Astrocyte of the spinal cord (primary cell): Measurements from ENCODE around the gene ANKRD27.

Source experiments
- DNase-seq: peaks from one replicate; pipeline ENCODE4 v3.0.0; 2011; ENCODE audit warnings: low read depth, low spot score
- H3K4me3 ChIP-seq: 2 replicates; pipeline ENCODE4 v1.5.1; 2011; ENCODE audit warnings: low read depth, mild to moderate bottlenecking, low read length, moderate library complexity
- in situ Hi-C: cut with HindIII; loops from 2 replicates; pipeline ENCODE4 v1.10.0; 2017; ENCODE audit warnings: low sequenced_read_pairs
- TF ChIP-seq, protein P1 (sequence below): IDR thresholded peaks from 2 replicates; pipeline ENCODE4 v1.5.1; 2012; ENCODE audit warnings: low read depth, mild to moderate bottlenecking, low read length, inconsistent platforms

Gene ANKRD27

DNA sequence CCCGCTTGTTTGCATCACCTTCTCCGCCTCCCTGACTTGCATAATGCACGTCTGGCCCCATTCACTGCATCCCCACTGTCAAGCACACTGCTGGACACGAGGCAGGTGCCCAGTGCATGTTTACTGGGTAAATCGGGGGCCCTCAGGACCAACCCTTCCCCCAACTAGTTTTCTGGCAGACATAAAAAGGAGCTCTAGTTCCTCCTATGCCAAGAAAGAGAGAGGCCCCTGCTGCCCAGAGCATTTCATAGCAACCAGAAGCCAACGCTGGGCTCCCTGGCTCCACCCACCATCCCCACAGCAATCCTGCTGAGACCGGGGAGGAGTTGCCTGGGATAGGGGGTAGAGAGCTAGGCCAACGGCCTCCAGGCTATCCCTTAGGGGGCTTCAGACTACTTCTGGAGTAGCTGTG, 23.2 kb downstream of the ANKRD27 start:
- in situ Hi-C loops = no loop called here
- H3K4me3 ChIP-seq = no peak overlapping the region
- TF ChIP-seq, protein P1, sequence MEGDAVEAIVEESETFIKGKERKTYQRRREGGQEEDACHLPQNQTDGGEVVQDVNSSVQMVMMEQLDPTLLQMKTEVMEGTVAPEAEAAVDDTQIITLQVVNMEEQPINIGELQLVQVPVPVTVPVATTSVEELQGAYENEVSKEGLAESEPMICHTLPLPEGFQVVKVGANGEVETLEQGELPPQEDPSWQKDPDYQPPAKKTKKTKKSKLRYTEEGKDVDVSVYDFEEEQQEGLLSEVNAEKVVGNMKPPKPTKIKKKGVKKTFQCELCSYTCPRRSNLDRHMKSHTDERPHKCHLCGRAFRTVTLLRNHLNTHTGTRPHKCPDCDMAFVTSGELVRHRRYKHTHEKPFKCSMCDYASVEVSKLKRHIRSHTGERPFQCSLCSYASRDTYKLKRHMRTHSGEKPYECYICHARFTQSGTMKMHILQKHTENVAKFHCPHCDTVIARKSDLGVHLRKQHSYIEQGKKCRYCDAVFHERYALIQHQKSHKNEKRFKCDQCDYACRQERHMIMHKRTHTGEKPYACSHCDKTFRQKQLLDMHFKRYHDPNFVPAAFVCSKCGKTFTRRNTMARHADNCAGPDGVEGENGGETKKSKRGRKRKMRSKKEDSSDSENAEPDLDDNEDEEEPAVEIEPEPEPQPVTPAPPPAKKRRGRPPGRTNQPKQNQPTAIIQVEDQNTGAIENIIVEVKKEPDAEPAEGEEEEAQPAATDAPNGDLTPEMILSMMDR = peak; percentile 22
- DNase-seq = peak; percentile 42

DNA sequence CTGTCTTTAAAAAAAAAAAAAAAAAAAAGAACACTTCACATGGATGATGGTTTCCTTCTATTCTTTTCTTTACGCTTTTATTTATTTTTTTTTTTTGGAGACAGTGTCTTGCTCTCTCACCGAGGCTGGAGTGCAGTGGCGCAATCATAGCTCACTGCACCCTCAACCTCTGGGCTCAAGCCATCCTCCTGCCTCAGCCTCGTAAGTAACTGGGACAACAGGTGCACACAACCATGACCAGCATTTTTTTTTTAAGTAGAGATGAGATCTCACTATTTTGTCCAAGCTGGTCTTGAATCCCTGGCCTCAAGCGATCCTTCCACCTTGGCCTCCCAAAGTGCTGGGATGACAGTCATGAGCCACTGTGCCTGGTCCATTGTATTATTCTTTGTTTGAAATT, 24.3 kb downstream of the ANKRD27 start:
- no peak for DNase-seq
- TF ChIP-seq, protein P1 = no peak
- no peak overlapping the region for H3K4me3 ChIP-seq
- in situ Hi-C loops = no loop called here

DNA sequence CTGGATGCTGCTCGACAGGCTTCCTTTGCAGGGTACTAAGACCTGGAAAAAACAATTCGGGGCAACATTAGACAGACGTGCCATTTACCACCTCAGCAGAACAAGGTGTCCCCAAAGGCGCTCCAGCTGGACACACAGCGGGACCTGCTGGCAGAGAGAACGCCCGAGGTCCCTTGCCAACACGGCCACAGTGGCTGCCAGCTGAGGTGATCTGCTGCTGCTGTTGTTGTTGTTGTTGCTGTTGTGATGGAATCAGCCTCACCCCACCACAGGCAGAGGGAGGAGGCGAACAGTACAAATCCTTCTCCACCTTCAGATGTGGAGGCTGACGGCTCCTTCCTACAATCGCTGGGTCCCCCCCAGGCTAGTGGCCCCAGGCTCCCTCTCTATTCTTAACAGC, 25.2 kb downstream of the ANKRD27 start:
- H3K4me3 ChIP-seq = no peak overlapping the region
- no peak for DNase-seq
- in situ Hi-C loops = no loop called here
- TF ChIP-seq, protein P1 = no peak

DNA sequence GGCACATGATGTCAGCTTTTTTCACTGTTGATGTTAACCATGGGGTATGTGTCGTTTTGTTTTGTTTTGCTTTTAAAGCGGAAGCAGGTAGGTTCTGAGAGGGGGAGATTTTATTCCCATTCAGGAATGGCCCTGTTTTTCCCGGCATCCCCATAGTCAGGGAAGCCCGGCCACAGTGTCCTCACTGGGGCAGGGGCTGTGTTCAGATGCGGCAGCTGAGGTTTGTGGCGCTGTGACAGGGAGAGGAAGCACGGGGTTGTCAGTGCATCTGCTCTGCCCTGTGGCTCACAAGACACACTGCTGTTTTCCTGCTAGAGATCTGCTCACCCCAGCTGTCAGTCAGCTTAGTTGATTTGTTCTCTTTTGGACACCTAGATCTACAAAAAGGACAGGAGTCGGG, 27.6 kb downstream of the ANKRD27 start:
- TF ChIP-seq, protein P1 = no peak
- DNase-seq = no peak
- in situ Hi-C loops = no loop called here

DNA sequence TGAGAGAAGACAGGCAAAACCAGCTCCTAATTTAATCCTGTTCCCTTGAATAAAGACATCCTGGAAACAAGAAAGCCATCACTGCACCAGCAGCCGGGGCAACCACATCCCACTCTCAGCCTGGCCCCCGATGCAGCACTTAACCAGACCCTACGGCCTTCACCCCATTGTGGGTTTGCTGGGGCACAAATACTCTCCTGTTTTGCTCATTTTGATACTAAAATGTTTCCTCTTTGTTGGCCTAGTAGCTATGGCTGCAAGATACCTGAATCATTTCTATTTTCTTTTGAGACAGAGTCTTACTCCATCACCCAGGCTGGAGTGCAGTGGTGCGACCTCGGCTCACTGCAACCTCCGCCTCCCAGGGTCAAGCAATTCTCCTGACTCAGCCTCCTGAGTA, 28.4 kb downstream of the ANKRD27 start:
- no peak overlapping the region for H3K4me3 ChIP-seq
- DNase-seq = no peak
- TF ChIP-seq, protein P1 = no peak
- in situ Hi-C loops = no loop called here

More for the DNA sequence above, 27.6 kb downstream of the ANKRD27 start:
- H3K4me3 ChIP-seq = no peak overlapping the region

DNA sequence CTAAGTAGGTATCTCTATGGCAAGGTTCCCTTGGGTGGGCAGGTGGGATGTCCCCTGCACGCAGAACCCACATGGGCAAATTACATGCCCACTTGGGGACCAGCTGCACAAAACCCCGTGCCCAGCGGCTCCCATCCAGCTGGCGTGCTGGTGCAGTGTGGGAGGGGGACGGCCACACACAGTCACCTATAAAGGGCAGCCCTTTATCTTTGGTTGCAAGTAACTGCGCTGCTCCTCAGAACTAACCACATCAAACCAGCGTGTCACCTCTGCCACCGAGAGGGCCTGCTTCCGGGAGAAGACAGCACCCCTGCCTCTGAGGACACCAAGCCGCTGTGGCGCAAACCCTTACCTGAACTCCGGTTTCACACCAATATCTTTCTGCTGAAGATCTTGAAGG, 32.2 kb downstream of the ANKRD27 start:
- TF ChIP-seq, protein P1 = no peak
- no peak overlapping the region for H3K4me3 ChIP-seq
- DNase-seq = no peak
- in situ Hi-C loops = no loop called here

DNA sequence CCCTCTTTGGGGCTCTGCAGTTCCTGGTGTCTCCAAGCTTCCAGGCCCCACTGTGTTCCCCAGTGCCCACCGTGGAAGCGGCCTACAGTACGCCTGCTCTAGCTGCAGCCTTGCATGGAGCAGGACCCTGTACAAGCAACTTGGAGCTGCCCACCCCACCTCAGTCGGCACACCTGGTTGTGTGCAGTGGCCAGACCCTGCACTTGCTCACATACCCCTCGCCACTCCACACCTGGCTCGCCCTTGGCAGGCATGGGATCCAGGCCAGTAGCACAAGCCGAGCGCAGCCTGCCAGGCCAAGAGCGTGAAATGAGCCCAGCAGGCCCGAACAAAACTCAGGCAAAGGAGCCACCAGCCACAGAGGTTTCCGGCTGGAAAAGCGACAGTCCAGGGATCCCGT, 36.4 kb downstream of the ANKRD27 start:
- DNase-seq = no peak
- in situ Hi-C loops = no loop called here
- TF ChIP-seq, protein P1 = no peak
- no peak overlapping the region for H3K4me3 ChIP-seq
